GM23248 (cell line): ENCODE results near the gene STK4. TPM values are rescaled to one million over a fixed set of nuclear protein-coding genes. Genes with fewer than 3 reads are reported as not detected.

ENCODE experiments used
- DNase-seq: peaks from one replicate; pipeline ENCODE4 v3.0.0-alpha.2; 2015
- H2AFZ ChIP-seq: fragments of 200-600 bp; sonication (generic); 2 replicates; pipeline ENCODE4 v1.6.1; 2016; ENCODE audit warnings: antibody characterized with exemption
- H3F3A ChIP-seq: fragments of 200-600 bp; sonication (generic); 2 replicates; pipeline ENCODE4 v1.6.1; 2016; ENCODE audit warnings: mild to moderate bottlenecking, antibody characterized with exemption, mixed run types; ENCODE audit not compliant: insufficient read depth
- H3K27ac ChIP-seq: fragments of 200-600 bp; sonication (generic); 2 replicates; pipeline ENCODE4 v1.5.1; 2016; ENCODE audit warnings: mild to moderate bottlenecking
- H3K27me3 ChIP-seq: fragments of 200-600 bp; sonication (generic); replicated peaks from 2 replicates; pipeline ENCODE4 v1.6.1; 2016; ENCODE audit warnings: mild to moderate bottlenecking; ENCODE audit not compliant: insufficient read depth
- H3K36me3 ChIP-seq: fragments of 200-600 bp; sonication (generic); 2 replicates; pipeline ENCODE4 v1.6.1; 2016; ENCODE audit warnings: low read depth, mild to moderate bottlenecking
- H3K4me1 ChIP-seq: fragments of 200-600 bp; sonication (generic); 2 replicates; pipeline ENCODE4 v1.6.1; 2016; ENCODE audit warnings: mild to moderate bottlenecking; ENCODE audit not compliant: insufficient read depth
- H3K4me2 ChIP-seq: fragments of 200-600 bp; sonication (generic); one replicate; pipeline ENCODE4 v1.6.1; 2016; ENCODE audit warnings: mild to moderate bottlenecking; ENCODE audit not compliant: unreplicated experiment
- H3K4me3 ChIP-seq: fragments of 200-600 bp; sonication (generic); 2 replicates; pipeline ENCODE4 v1.5.1; 2016; ENCODE audit warnings: mild to moderate bottlenecking
- H3K79me2 ChIP-seq: fragments of 200-600 bp; sonication (generic); 2 replicates; pipeline ENCODE4 v1.6.1; 2016; ENCODE audit warnings: mild to moderate bottlenecking; ENCODE audit not compliant: insufficient read depth
- H3K9ac ChIP-seq: fragments of 200-600 bp; sonication (generic); 2 replicates; pipeline ENCODE4 v1.6.1; 2016; ENCODE audit warnings: mild to moderate bottlenecking
- H3K9me2 ChIP-seq: fragments of 200-600 bp; sonication (generic); 2 replicates; pipeline ENCODE4 v1.6.1; 2016; ENCODE audit warnings: mixed run types, mild to moderate bottlenecking, moderate library complexity; ENCODE audit not compliant: insufficient read depth
- H3K9me3 ChIP-seq: fragments of 200-600 bp; sonication (generic); one replicate; pipeline ENCODE4 v1.6.1; 2017; ENCODE audit warnings: low read depth
- H4K20me1 ChIP-seq: fragments of 200-600 bp; sonication (generic); 2 replicates; pipeline ENCODE4 v1.6.0; 2016; ENCODE audit not compliant: insufficient read depth
- EZH2 ChIP-seq: fragments of 200-600 bp; sonication (generic); IDR thresholded peaks from 2 replicates; pipeline ENCODE4 v1.6.1; 2018; ENCODE audit warnings: antibody characterized with exemption, mild to moderate bottlenecking; ENCODE audit not compliant: insufficient read depth, poor library complexity, severe bottlenecking
- EZH2phosphoT487 ChIP-seq: fragments of 200-600 bp; sonication (generic); IDR thresholded peaks from 2 replicates; pipeline ENCODE4 v1.6.1; 2018; ENCODE audit warnings: antibody characterized with exemption, moderate library complexity, mild to moderate bottlenecking, low read depth; ENCODE audit not compliant: insufficient read depth
- WGBS, 2 experiments: methylation state at CpG; one replicate each; pipeline ENCODE4 v1.1.6; 2015 to 2017; ENCODE audit warnings: low lambda C conversion rate in 2 of 2, low coverage in 1 of 2; ENCODE audit errors: missing lambda C conversion rate in 2 of 2; 5-methylcytosine and 5-hydroxymethylcytosine counted together
- in situ Hi-C: fragments of 300-500 bp; cut with MboI; formaldehyde crosslinking; loops from 2 replicates; pipeline ENCODE4 v1.15.0; 2020
- polyA plus RNA-seq: library from polyadenylated mRNA; unstranded; fragments of >200 nt; fragmentation: Nextera tagmentation; extraction: Ambion mirVana; gene quantifications from 2 replicates; pipeline ENCODE4 v1.2.1, GENCODE V29; 2016
- total RNA-seq: library from RNA; depleted of rRNA; stranded (reverse); fragments of >200 nt; shearing (Covaris generic); gene quantifications from 2 replicates; pipeline ENCODE4 v1.2.3, GENCODE V29; 2014

Gene STK4
- total and polyA plus RNA-seq, 2 experiments from 2014 or later: 21.9 to 33.4 TPM

GRCh38 chr20:44961011-44961869, 5.1 kb upstream of the STK4 start:
- H3K9me3 ChIP-seq: no peaks in the 10 kb centered on the region
- H3K27ac ChIP-seq: peak overlapping the region; percentile 61
- 40 to 45% methylated on average over 4 of the region's 4 CpGs for WGBS, 2 experiments
- H2AFZ ChIP-seq: peak overlapping the region; percentile 73
- H3K4me1 ChIP-seq: peaks cover 24% of the 10 kb centered on the region
- peaks cover 35% of the 10 kb centered on the region for H3K79me2 ChIP-seq
- H3K9ac ChIP-seq: no peak overlapping the region
- peaks cover 8% of the 10 kb centered on the region for H4K20me1 ChIP-seq
- in situ Hi-C loops: no loop called here
- peaks cover 31% of the 10 kb centered on the region for H3F3A ChIP-seq
- no peak for TF ChIP-seq EZH2phosphoT487
- no peak for TF ChIP-seq EZH2
- no peaks in the 10 kb centered on the region for H3K9me2 ChIP-seq
- H3K36me3 ChIP-seq: no peaks in the 10 kb centered on the region
- peak overlapping the region; percentile 86 for H3K4me2 ChIP-seq
- H3K27me3 ChIP-seq: no peaks in the 10 kb centered on the region
- H3K4me3 ChIP-seq: peak overlapping the region; percentile 82; the same call in 1 of the 2 replicates
- no peak for DNase-seq

- in situ Hi-C loops: no loop called here
- Histone ChIP-seq H3K36me3 (no peaks in the 10 kb centered on the region), H3K4me2 (no peak overlapping the region), H3K27me3 (no peaks in the 10 kb centered on the region), H2AFZ (peak overlapping the region; percentile 52; the same call in 1 of the 2 replicates), H3K9me2 (no peaks in the 10 kb centered on the region), H3K79me2 (peaks cover 34% of the 10 kb centered on the region), H3K27ac (peak overlapping the region; percentile 21), H3K9me3 (no peaks in the 10 kb centered on the region), H3F3A (peaks cover 31% of the 10 kb centered on the region), H3K4me3 (no peak overlapping the region), H3K9ac (no peak overlapping the region), H3K4me1 (peaks cover 24% of the 10 kb centered on the region), H4K20me1 (peaks cover 8% of the 10 kb centered on the region)
- no peak for TF ChIP-seq EZH2
- TF ChIP-seq EZH2phosphoT487: no peak
- DNase-seq: peak; percentile 82
- 36 to 45% methylated on average over 3 of the region's 3 CpGs for WGBS, 2 experiments
These were observed 4.4 kb upstream of the STK4 start for GRCh38 chr20:44961870-44962267.

- H4K20me1 ChIP-seq: peaks cover 8% of the 10 kb centered on the region
- in situ Hi-C loops: no loop called here
- no peak for DNase-seq
- H3K27ac ChIP-seq: no peak overlapping the region
- H2AFZ ChIP-seq: no peak overlapping the region
- H3K4me3 ChIP-seq: no peak overlapping the region
- H3K4me1 ChIP-seq: peaks cover 28% of the 10 kb centered on the region
- H3K9ac ChIP-seq: no peak overlapping the region
- H3K79me2 ChIP-seq: peaks cover 34% of the 10 kb centered on the region
- WGBS, 2 experiments: 95 to 96% methylated on average over 3 of the region's 3 CpGs
- H3K9me2 ChIP-seq: no peaks in the 10 kb centered on the region
- no peaks in the 10 kb centered on the region for H3K9me3 ChIP-seq
- TF ChIP-seq EZH2phosphoT487: no peak
- no peak for TF ChIP-seq EZH2
- no peak overlapping the region for H3K4me2 ChIP-seq
- peaks cover 34% of the 10 kb centered on the region for H3F3A ChIP-seq
- no peaks in the 10 kb centered on the region for H3K36me3 ChIP-seq
- H3K27me3 ChIP-seq: no peaks in the 10 kb centered on the region
These were observed 3.8 kb upstream of the STK4 start for GRCh38 chr20:44962483-44962882.

- Histone ChIP-seq H3K27me3 (no peaks in the 10 kb centered on the region), H3K4me2 (no peak overlapping the region), H3K36me3 (no peaks in the 10 kb centered on the region), H3K4me3 (no peak overlapping the region), H3K79me2 (peaks cover 34% of the 10 kb centered on the region), H3K27ac (no peak overlapping the region), H3K4me1 (peaks cover 28% of the 10 kb centered on the region), H3K9ac (no peak overlapping the region), H3K9me3 (no peaks in the 10 kb centered on the region), H3F3A (peaks cover 33% of the 10 kb centered on the region), H2AFZ (no peak overlapping the region), H3K9me2 (no peaks in the 10 kb centered on the region), H4K20me1 (peaks cover 4% of the 10 kb centered on the region)
- TF ChIP-seq EZH2phosphoT487 (no peak), EZH2 (no peak)
- DNase-seq: no peak
- in situ Hi-C loops: no loop called here
- 89 to 92% methylated on average over 4 of the region's 4 CpGs for WGBS, 2 experiments
These were observed 2.7 kb upstream of the STK4 start for GRCh38 chr20:44963325-44964215.
